HG03280 (cell line): Measurements from ENCODE around the gene SLC35F6.
"Not testable (repeated sequence)": the region's sequence is repeated elsewhere in the genome, so short reads cannot be mapped to it uniquely, and the experiment has no call there.

ENCODE experiments used
- ATAC-seq: cut with Tn5 transposase; IDR thresholded peaks from one replicate; pipeline ENCODE4 v1.9.1; 2021; ENCODE audit warnings: mild to moderate bottlenecking, moderate library complexity; ENCODE audit not compliant: unreplicated experiment

The SLC35F6 gene

GRCh38 chr2:26814072-26814765, 50.1 kb downstream of the SLC35F6 start:
- not testable (repeated sequence) for ATAC-seq

- ATAC-seq, result no peak
Observed at GRCh38 chr2:26816893-26817292, 52.8 kb downstream of the SLC35F6 start.

GRCh38 chr2:26818255-26818654, 54.2 kb downstream of the SLC35F6 start:
- ATAC-seq, result no peak

- no peak for ATAC-seq
Observed at GRCh38 chr2:26818972-26819371, 54.9 kb downstream of the SLC35F6 start.

- ATAC-seq, result no peak
Observed at GRCh38 chr2:26820932-26821331, 56.8 kb downstream of the SLC35F6 start.

GRCh38 chr2:26822877-26823276, 58.8 kb downstream of the SLC35F6 start:
- ATAC-seq, result no peak
